ACHN (cell line): ENCODE results near the gene MAN2A2.
A peak's percentile ranks its signal among the peaks of the same experiment; 100 is the strongest.

Experiments
- DNase-seq: peaks from one replicate; pipeline ENCODE4 v3.0.0-alpha.2; 2015
- in situ Hi-C: cut with HindIII; loops from 2 replicates; pipeline ENCODE4 v1.10.0; 2017; ENCODE audit warnings: low sequenced_read_pairs, low pct_ligation_motif_present, low pct_unique_long_range_greater_than_20kb

The MAN2A2 gene

GRCh38 chr15:90881181-90881977 is 21.7 kb upstream of the MAN2A2 start:
- DNase-seq = no peak
- in situ Hi-C loops = no loop called here

- no peak for DNase-seq
- in situ Hi-C loops = no loop called here
Measured at GRCh38 chr15:90881978-90882721, 21.0 kb upstream of the MAN2A2 start.

GRCh38 chr15:90882781-90883525 is 20.1 kb upstream of the MAN2A2 start:
- no peak for DNase-seq
- in situ Hi-C loops = no loop called here

GRCh38 chr15:90883526-90883975 is 19.6 kb upstream of the MAN2A2 start:
- in situ Hi-C loops = no loop called here
- DNase-seq = no peak

- no peak for DNase-seq
- in situ Hi-C loops = no loop called here
Measured at GRCh38 chr15:90883976-90884718, 19.0 kb upstream of the MAN2A2 start, which contains the start of gene FES. Gene FES, plus strand, starts transcription at chr15:90884504. Its CDS starts 542 bp downstream, at chr15:90885046.

GRCh38 chr15:90884719-90885431 is 18.2 kb upstream of the MAN2A2 start:
- in situ Hi-C loops = no loop called here
- DNase-seq = no peak

- peak; percentile 43 for DNase-seq
- in situ Hi-C loops = no loop called here
Measured at GRCh38 chr15:90885432-90886290, 17.4 kb upstream of the MAN2A2 start.

- in situ Hi-C loops = no loop called here
- DNase-seq = no peak
Measured at GRCh38 chr15:90886291-90886614, 16.8 kb upstream of the MAN2A2 start.

GRCh38 chr15:90887037-90887481 is 16.0 kb upstream of the MAN2A2 start:
- in situ Hi-C loops = no loop called here
- no peak for DNase-seq

- in situ Hi-C loops = no loop called here
- no peak for DNase-seq
Measured at GRCh38 chr15:90889313-90889730, 13.8 kb upstream of the MAN2A2 start.

GRCh38 chr15:90889736-90890456 is 13.2 kb upstream of the MAN2A2 start:
- in situ Hi-C loops = no loop called here
- DNase-seq = no peak

GRCh38 chr15:90890839-90891238 is 12.3 kb upstream of the MAN2A2 start:
- no peak for DNase-seq
- in situ Hi-C loops = no loop called here

GRCh38 chr15:90891346-90891949 is 11.7 kb upstream of the MAN2A2 start:
- in situ Hi-C loops = no loop called here
- DNase-seq = no peak

- in situ Hi-C loops = no loop called here
- DNase-seq = no peak
Measured at GRCh38 chr15:90892023-90892422, 11.1 kb upstream of the MAN2A2 start.

GRCh38 chr15:90892498-90893174 is 10.5 kb upstream of the MAN2A2 start:
- in situ Hi-C loops = no loop called here
- DNase-seq = no peak
